Gastroesophageal sphincter (tissue), 3 donors: Measurements from ENCODE around the gene C5AR1.

ENCODE experiments used
- EP300 ChIP-seq: sonication (generic); formaldehyde crosslinking; IDR thresholded peaks from one replicate; pipeline ENCODE4 v1.6.1; 2017; ENCODE audit warnings: antibody characterized with exemption, mild to moderate bottlenecking
- POLR2A ChIP-seq, 2 donors: fragments of 450-650 bp; IDR thresholded peaks; one replicate each; pipeline ENCODE4 v1.6.1; 2017; ENCODE audit warnings: antibody characterized with exemption in 2 of 2, mild to moderate bottlenecking in 2 of 2, moderate library complexity in 1 of 2
- POLR2AphosphoS5 ChIP-seq: sonication (generic); formaldehyde crosslinking; IDR thresholded peaks from one replicate; pipeline ENCODE4 v1.6.1; 2017; ENCODE audit warnings: antibody characterized with exemption
- TF ChIP-seq, protein P1 (sequence below), 4 experiments: fragments of 200-600 bp in 2 of 4; fragments of 450-650 bp in 2 of 4; sonication (generic) in 1 of 4; IDR thresholded peaks; one replicate each; pipeline ENCODE4 v1.5.1; 2017 to 2019; ENCODE audit warnings: antibody characterized with exemption in 4 of 4, mild to moderate bottlenecking in 2 of 4, moderate library complexity in 2 of 4

- TF ChIP-seq, protein P1, sequence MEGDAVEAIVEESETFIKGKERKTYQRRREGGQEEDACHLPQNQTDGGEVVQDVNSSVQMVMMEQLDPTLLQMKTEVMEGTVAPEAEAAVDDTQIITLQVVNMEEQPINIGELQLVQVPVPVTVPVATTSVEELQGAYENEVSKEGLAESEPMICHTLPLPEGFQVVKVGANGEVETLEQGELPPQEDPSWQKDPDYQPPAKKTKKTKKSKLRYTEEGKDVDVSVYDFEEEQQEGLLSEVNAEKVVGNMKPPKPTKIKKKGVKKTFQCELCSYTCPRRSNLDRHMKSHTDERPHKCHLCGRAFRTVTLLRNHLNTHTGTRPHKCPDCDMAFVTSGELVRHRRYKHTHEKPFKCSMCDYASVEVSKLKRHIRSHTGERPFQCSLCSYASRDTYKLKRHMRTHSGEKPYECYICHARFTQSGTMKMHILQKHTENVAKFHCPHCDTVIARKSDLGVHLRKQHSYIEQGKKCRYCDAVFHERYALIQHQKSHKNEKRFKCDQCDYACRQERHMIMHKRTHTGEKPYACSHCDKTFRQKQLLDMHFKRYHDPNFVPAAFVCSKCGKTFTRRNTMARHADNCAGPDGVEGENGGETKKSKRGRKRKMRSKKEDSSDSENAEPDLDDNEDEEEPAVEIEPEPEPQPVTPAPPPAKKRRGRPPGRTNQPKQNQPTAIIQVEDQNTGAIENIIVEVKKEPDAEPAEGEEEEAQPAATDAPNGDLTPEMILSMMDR (IDR thresholded peaks at IDR 0.05), result peak in 3 of 4 experiments; percentile 68 to 75 (median 72)
- TF ChIP-seq POLR2A (IDR thresholded peaks at IDR 0.05) (no peak), POLR2AphosphoS5 (no peak), EP300 (no peak)
Measured at GRCh38 chr19:47296036-47296435, 13.6 kb upstream of the C5AR1 start.
